ENCODE results near the gene TGIF2. TPM values are rescaled to one million over a fixed set of nuclear protein-coding genes. Genes with fewer than 3 reads are reported as not detected.

Gene TGIF2
- polyA plus RNA-seq, 1 of the 3 experiments (the other 2 are of a cell fraction), result 10.8 TPM

- Histone ChIP-seq H3K9me2 (no peaks in the 10 kb centered on the region), H3K9ac (no peak overlapping the region), H4K20me1 (ENCODE audit: insufficient read depth) (no peaks in the 10 kb centered on the region), H2AFZ (ENCODE audit: low read depth) (no peak overlapping the region), H3K4me2 (no peak overlapping the region), H3K9me3 (no peaks in the 10 kb centered on the region), H3K79me2 (ENCODE audit: insufficient read depth) (no peaks in the 10 kb centered on the region), H3K36me3 (replicated peaks in 1 of 2; ENCODE audit: control insufficient read depth in 1 of 2, insufficient read depth in 2 of 2, low read length in 1 of 2) (peaks cover 5 to 8% of the 10 kb centered on the region in 2 experiments), H3F3A (replicated peaks; ENCODE audit: insufficient read depth) (peaks cover 3% of the 10 kb centered on the region), H3K27ac (ENCODE audit: low read depth in 2 of 2, low read length in 1 of 2) (no peak overlapping the region), H3K4me1 (ENCODE audit: control insufficient read depth in 1 of 2, insufficient read depth in 2 of 2, low read depth in 1 of 2, low read length in 1 of 2) (no peaks in the 10 kb centered on the region), H3K27me3 (ENCODE audit: insufficient read depth) (no peaks in the 10 kb centered on the region), H3K4me3 (ENCODE audit: low read depth in 2 of 2, low read length in 1 of 2) (no peak overlapping the region)
- no peak for TF ChIP-seq USF2 (IDR thresholded peaks at IDR 0.05; ENCODE audit: borderline replicate concordance, low read depth, low read length)
- TF ChIP-seq, protein P1, sequence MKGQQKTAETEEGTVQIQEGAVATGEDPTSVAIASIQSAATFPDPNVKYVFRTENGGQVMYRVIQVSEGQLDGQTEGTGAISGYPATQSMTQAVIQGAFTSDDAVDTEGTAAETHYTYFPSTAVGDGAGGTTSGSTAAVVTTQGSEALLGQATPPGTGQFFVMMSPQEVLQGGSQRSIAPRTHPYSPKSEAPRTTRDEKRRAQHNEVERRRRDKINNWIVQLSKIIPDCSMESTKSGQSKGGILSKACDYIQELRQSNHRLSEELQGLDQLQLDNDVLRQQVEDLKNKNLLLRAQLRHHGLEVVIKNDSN (IDR thresholded peaks at IDR 0.05; ENCODE audit: borderline replicate concordance, low read depth), result no peak
- WGBS (ENCODE audit: low lambda C conversion rate), result 85% methylated on average over 5 of the region's 5 CpGs
- CTCF ChIA-PET, result interaction anchor here (1.3 to 4.7 kb wide), 6 partner anchors 13 to 163 kb away, joined by 3 to 37 read pairs (median 5); partner anchors contain the start of gene RAB5IF
- DNase-seq, result no peak
- POLR2A ChIA-PET, result no interaction called here
Measured at GRCh38 chr20:36591281-36591680, 17.9 kb downstream of the TGIF2 start.

DNA sequence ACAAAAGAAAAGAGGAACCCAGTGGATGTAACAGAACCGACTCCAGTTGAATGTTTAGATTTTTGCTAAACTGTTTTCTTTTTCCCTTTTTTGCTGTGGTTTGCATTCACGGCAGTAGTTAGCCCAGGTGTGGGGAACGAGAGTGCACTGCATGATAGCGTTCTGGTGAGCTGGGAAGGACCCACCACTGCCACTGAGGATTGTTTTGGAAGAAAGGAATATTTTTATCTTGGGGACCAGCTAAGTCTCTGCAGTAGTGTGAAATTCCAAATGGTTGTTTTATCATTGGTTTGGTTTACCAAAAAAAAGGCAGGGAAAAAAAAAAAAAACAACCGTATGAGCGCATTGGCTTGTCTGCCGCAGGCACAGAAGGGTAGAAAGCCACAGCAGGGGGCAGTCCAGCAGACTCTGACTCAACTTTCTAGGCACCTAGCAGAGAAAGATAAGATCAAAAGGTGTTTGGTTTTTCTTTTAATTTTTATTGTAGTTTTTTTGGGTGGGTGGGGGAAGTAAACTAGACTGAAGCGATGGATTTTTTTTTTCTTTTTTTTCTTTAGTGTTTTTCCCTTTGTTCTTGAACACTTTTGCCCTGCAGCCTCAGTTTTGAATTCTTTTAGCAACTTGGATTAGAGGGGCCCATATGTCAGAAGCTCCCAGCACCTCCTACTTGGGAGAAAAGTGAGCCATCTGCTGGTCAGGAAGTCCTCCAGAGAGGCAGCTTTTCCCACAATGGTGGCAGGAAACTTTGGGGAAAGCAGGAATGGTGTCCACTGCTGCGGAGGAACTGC is 18.7 kb downstream of the TGIF2 start:
- ChIA-PET CTCF (interaction anchor here (0.7 to 4.7 kb wide), 15 partner anchors 9 to 162 kb away, joined by 3 to 37 read pairs (median 3); partner anchors contain the start of gene RAB5IF), POLR2A (no interaction called here)
- no peak overlapping the region for H2AFZ ChIP-seq (ENCODE audit: low read depth)
- H3K4me2 ChIP-seq, result no peak overlapping the region
- WGBS (ENCODE audit: low lambda C conversion rate), result 93% methylated on average over 9 of the region's 9 CpGs
- H3K4me1 ChIP-seq (ENCODE audit: control insufficient read depth in 1 of 2, insufficient read depth in 2 of 2, low read depth in 1 of 2, low read length in 1 of 2), result no peaks in the 10 kb centered on the region
- H3K27ac ChIP-seq (ENCODE audit: low read depth in 2 of 2, low read length in 1 of 2), result no peak overlapping the region
- H3K9me3 ChIP-seq, result no peaks in the 10 kb centered on the region
- DNase-seq, result peak; percentile 46
- H3K9me2 ChIP-seq, result no peaks in the 10 kb centered on the region
- peaks cover 5 to 8% of the 10 kb centered on the region in 2 experiments for H3K36me3 ChIP-seq (replicated peaks in 1 of 2; ENCODE audit: control insufficient read depth in 1 of 2, insufficient read depth in 2 of 2, low read length in 1 of 2)
- no peaks in the 10 kb centered on the region for H3K79me2 ChIP-seq (ENCODE audit: insufficient read depth)
- no peak overlapping the region for H3K9ac ChIP-seq
- no peaks in the 10 kb centered on the region for H3K27me3 ChIP-seq (ENCODE audit: insufficient read depth)
- H4K20me1 ChIP-seq (ENCODE audit: insufficient read depth), result no peaks in the 10 kb centered on the region
- no peak overlapping the region for H3K4me3 ChIP-seq (ENCODE audit: low read depth in 2 of 2, low read length in 1 of 2)
- H3F3A ChIP-seq (replicated peaks; ENCODE audit: insufficient read depth), result peaks cover 3% of the 10 kb centered on the region
- TF ChIP-seq GATA2 (CRISPR knock-in tag; IDR thresholded peaks at IDR 0.05), result no peak
- TF ChIP-seq TCF12 (IDR thresholded peaks at IDR 0.05), result no peak
- TF ChIP-seq SMC3 (IDR thresholded peaks at IDR 0.05; ENCODE audit: low read depth, low read length), result peak; percentile 63
- TF ChIP-seq, protein P2, sequence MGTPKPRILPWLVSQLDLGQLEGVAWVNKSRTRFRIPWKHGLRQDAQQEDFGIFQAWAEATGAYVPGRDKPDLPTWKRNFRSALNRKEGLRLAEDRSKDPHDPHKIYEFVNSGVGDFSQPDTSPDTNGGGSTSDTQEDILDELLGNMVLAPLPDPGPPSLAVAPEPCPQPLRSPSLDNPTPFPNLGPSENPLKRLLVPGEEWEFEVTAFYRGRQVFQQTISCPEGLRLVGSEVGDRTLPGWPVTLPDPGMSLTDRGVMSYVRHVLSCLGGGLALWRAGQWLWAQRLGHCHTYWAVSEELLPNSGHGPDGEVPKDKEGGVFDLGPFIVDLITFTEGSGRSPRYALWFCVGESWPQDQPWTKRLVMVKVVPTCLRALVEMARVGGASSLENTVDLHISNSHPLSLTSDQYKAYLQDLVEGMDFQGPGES (IDR thresholded peaks at IDR 0.05; ENCODE audit: low read depth, low read length), result no peak
- no peak for TF ChIP-seq CHD2 (IDR thresholded peaks at IDR 0.05; ENCODE audit: low read length, partially characterized antibody)
- TF ChIP-seq CTCF (IDR thresholded peaks at IDR 0.05), result peak; percentile 63
- TF ChIP-seq TAF1 (IDR thresholded peaks at IDR 0.05; ENCODE audit: borderline replicate concordance, low read depth, low read length), result no peak
- no peak for TF ChIP-seq GABPA (IDR thresholded peaks at IDR 0.05; ENCODE audit: low read depth)
- TF ChIP-seq ELF1 (IDR thresholded peaks at IDR 0.05), result no peak
- no peak for TF ChIP-seq RCOR1 (IDR thresholded peaks at IDR 0.05; ENCODE audit: low read length)
- TF ChIP-seq, protein P3, sequence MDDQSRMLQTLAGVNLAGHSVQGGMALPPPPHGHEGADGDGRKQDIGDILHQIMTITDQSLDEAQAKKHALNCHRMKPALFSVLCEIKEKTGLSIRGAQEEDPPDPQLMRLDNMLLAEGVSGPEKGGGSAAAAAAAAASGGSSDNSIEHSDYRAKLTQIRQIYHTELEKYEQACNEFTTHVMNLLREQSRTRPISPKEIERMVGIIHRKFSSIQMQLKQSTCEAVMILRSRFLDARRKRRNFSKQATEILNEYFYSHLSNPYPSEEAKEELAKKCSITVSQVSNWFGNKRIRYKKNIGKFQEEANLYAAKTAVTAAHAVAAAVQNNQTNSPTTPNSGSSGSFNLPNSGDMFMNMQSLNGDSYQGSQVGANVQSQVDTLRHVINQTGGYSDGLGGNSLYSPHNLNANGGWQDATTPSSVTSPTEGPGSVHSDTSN (IDR thresholded peaks at IDR 0.05), result no peak
- TF ChIP-seq, protein P4, sequence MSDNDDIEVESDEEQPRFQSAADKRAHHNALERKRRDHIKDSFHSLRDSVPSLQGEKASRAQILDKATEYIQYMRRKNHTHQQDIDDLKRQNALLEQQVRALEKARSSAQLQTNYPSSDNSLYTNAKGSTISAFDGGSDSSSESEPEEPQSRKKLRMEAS (IDR thresholded peaks at IDR 0.05; ENCODE audit: low read depth), result no peak
- TF ChIP-seq JUND (IDR thresholded peaks at IDR 0.05), result no peak
- no peak for TF ChIP-seq RXRA (IDR thresholded peaks at IDR 0.05; ENCODE audit: borderline replicate concordance, low read depth)
- peak; percentile 55 for TF ChIP-seq RAD21 (IDR thresholded peaks at IDR 0.05; ENCODE audit: low read length)
- no peak for TF ChIP-seq EP300 (IDR thresholded peaks at IDR 0.05; ENCODE audit: borderline replicate concordance in 1 of 2, low read depth in 1 of 2, low read length in 1 of 2)
- TF ChIP-seq ZBTB33 (IDR thresholded peaks at IDR 0.05; ENCODE audit: borderline replicate concordance, low read depth), result no peak

All from SK-N-SH (cell line).